SU-DHL-6 (cell line): ENCODE measurements around the gene CCDC27.

Experiments used
- H2AFZ ChIP-seq: fragments of 200-600 bp; sonication (generic); 2 replicates; pipeline ENCODE4 v1.6.1; 2014; ENCODE audit warnings: low read depth, mild to moderate bottlenecking, moderate library complexity, mixed read lengths, antibody characterized with exemption, low read length; ENCODE audit not compliant: severe bottlenecking
- H3F3A ChIP-seq: fragments of 200-600 bp; shearing (Covaris generic); 2 replicates; pipeline ENCODE4 v1.6.0; 2016; ENCODE audit warnings: antibody characterized with exemption, mild to moderate bottlenecking; ENCODE audit not compliant: insufficient read depth
- H3K27ac ChIP-seq: fragments of 200-600 bp; sonication (generic); 2 replicates; pipeline ENCODE4 v1.5.1; 2016; ENCODE audit warnings: low read depth, mild to moderate bottlenecking, low read length, moderate library complexity, mixed read lengths
- H3K27me3 ChIP-seq: fragments of 200-600 bp; sonication (generic), shearing (Covaris generic); 2 replicates; pipeline ENCODE4 v1.6.0; 2014; ENCODE audit warnings: mild to moderate bottlenecking, low read length
- H3K36me3 ChIP-seq: fragments of 200-600 bp; sonication (generic); 2 replicates; pipeline ENCODE4 v1.6.1; 2014; ENCODE audit warnings: mild to moderate bottlenecking, low read length, mixed read lengths
- H3K4me2 ChIP-seq: fragments of 300-600, 200-600 bp; shearing (Covaris generic), sonication (generic); 2 replicates; pipeline ENCODE4 v1.6.0; 2014; ENCODE audit warnings: low read length, low read depth, mild to moderate bottlenecking; ENCODE audit not compliant: poor library complexity, severe bottlenecking
- H3K4me3 ChIP-seq: fragments of 200-600 bp; sonication (generic); 2 replicates; pipeline ENCODE4 v1.5.1; 2014; ENCODE audit warnings: antibody characterized with exemption, low read length, mild to moderate bottlenecking, mixed read lengths; ENCODE audit not compliant: insufficient read depth, poor library complexity, severe bottlenecking
- H3K79me2 ChIP-seq: fragments of 200-600 bp; sonication (generic); 2 replicates; pipeline ENCODE4 v1.6.1; 2014; ENCODE audit warnings: mild to moderate bottlenecking, low read length, moderate library complexity; ENCODE audit not compliant: insufficient read depth
- H3K9ac ChIP-seq: fragments of 200-600 bp; sonication (generic); 2 replicates; pipeline ENCODE4 v1.7.0; 2014; ENCODE audit warnings: mild to moderate bottlenecking, low read length
- H3K9me2 ChIP-seq: fragments of 200-600 bp; sonication (generic); replicated peaks from 2 replicates; pipeline ENCODE4 v1.6.1; 2014; ENCODE audit warnings: low read length; ENCODE audit not compliant: insufficient read depth
- H3K9me3 ChIP-seq: fragments of 200-600 bp; sonication (generic); 2 replicates; pipeline ENCODE4 v1.6.1; 2014; ENCODE audit warnings: low read length, mixed read lengths; ENCODE audit not compliant: insufficient read depth
- H4K20me1 ChIP-seq: fragments of 200-600 bp; sonication (generic); 2 replicates; pipeline ENCODE4 v1.6.1; 2014; ENCODE audit warnings: low read depth, mild to moderate bottlenecking, antibody characterized with exemption, low read length, moderate library complexity, mixed read lengths
- EZH2phosphoT487 ChIP-seq: fragments of 200-600 bp; sonication (generic), shearing (Covaris generic); conservative IDR thresholded peaks from 2 replicates; pipeline ENCODE4 v1.6.1; 2018; ENCODE audit warnings: mild to moderate bottlenecking, antibody characterized with exemption, low read length, moderate library complexity, mixed read lengths
- TF ChIP-seq, protein P1 (sequence below): fragments of 200-600 bp; sonication (generic); IDR thresholded peaks from one replicate; pipeline ENCODE4 v1.5.1; 2017; ENCODE audit warnings: antibody characterized with exemption, mild to moderate bottlenecking, low read length, moderate library complexity; ENCODE audit not compliant: insufficient read depth, poor library complexity, severe bottlenecking

CCDC27 gene

DNA sequence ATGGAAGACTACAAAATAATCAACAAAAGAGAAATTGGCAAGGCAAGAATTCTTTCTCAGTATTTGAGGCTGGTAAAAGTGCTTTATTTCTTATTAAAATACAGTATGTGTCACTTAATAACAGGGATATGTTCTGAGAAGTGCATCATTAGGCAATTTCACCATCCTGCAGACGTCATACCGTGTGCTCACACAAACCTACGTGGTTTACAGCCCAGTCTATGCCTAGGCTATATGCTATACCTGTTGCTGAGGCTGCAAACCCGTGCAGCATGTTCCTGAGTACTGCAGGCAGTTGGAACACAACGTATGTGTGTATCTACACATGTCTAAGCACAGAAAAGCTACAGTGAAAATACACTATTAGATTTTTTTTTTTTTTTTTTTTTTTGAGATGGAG, 2.7 kb upstream of the CCDC27 start:
- Histone ChIP-seq H3K27ac (no peak overlapping the region), H3K36me3 (no peaks in the 10 kb centered on the region), H3K9me3 (no peaks in the 10 kb centered on the region), H3K4me2 (no peak overlapping the region), H3K9me2 (no peaks in the 10 kb centered on the region), H3K27me3 (no peaks in the 10 kb centered on the region), H3K79me2 (no peaks in the 10 kb centered on the region), H2AFZ (no peak overlapping the region), H3K9ac (no peak overlapping the region), H4K20me1 (no peaks in the 10 kb centered on the region), H3K4me3 (no peak overlapping the region), H3F3A (no peaks in the 10 kb centered on the region)
- TF ChIP-seq, protein P1, sequence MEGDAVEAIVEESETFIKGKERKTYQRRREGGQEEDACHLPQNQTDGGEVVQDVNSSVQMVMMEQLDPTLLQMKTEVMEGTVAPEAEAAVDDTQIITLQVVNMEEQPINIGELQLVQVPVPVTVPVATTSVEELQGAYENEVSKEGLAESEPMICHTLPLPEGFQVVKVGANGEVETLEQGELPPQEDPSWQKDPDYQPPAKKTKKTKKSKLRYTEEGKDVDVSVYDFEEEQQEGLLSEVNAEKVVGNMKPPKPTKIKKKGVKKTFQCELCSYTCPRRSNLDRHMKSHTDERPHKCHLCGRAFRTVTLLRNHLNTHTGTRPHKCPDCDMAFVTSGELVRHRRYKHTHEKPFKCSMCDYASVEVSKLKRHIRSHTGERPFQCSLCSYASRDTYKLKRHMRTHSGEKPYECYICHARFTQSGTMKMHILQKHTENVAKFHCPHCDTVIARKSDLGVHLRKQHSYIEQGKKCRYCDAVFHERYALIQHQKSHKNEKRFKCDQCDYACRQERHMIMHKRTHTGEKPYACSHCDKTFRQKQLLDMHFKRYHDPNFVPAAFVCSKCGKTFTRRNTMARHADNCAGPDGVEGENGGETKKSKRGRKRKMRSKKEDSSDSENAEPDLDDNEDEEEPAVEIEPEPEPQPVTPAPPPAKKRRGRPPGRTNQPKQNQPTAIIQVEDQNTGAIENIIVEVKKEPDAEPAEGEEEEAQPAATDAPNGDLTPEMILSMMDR, result no peak
- no peak for TF ChIP-seq EZH2phosphoT487

DNA sequence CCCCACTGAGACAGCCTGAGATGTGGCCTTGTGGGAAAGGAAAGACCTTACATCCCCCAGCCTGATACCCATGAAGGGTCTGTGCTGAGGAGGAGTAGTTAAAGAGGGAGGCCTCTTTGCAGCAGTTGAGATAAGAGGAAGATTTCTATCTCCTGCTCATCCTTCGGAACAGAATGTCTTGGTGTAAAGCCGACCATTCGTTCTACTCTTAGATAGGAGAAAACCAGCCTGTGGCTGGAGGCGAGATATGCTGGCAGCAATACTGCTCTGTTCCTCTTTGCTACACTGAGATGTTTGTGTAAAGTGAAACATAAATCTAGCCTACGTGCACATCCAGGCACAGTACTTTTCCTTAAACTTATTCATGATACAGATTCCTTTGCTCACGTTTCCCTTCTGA, 1.5 kb upstream of the CCDC27 start:
- Histone ChIP-seq H3K79me2 (no peaks in the 10 kb centered on the region), H3F3A (no peaks in the 10 kb centered on the region), H3K27me3 (no peaks in the 10 kb centered on the region), H3K9ac (no peak overlapping the region), H3K36me3 (no peaks in the 10 kb centered on the region), H3K27ac (no peak overlapping the region), H4K20me1 (no peaks in the 10 kb centered on the region), H3K9me2 (no peaks in the 10 kb centered on the region), H2AFZ (no peak overlapping the region), H3K4me2 (no peak overlapping the region), H3K4me3 (no peak overlapping the region), H3K9me3 (no peaks in the 10 kb centered on the region)
- no peak for TF ChIP-seq EZH2phosphoT487
- TF ChIP-seq, protein P1, result no peak

GRCh38 chr1:3753656-3754454, 1.6 kb downstream of the CCDC27 start:
- Histone ChIP-seq H2AFZ (no peak overlapping the region), H3K9ac (no peak overlapping the region)

More at GRCh38 chr1:3753656-3754454, 1.6 kb downstream of the CCDC27 start:
- no peak overlapping the region for H3K4me3 ChIP-seq
- H3K9me3 ChIP-seq, result no peaks in the 10 kb centered on the region
- H3K36me3 ChIP-seq, result no peaks in the 10 kb centered on the region
- no peaks in the 10 kb centered on the region for H3K9me2 ChIP-seq
- no peaks in the 10 kb centered on the region for H3K27me3 ChIP-seq
- H3F3A ChIP-seq, result no peaks in the 10 kb centered on the region
- no peak overlapping the region for H3K27ac ChIP-seq
- H3K79me2 ChIP-seq, result no peaks in the 10 kb centered on the region
- H3K4me2 ChIP-seq, result no peak overlapping the region
- H4K20me1 ChIP-seq, result no peaks in the 10 kb centered on the region
- TF ChIP-seq, protein P1, result no peak
- TF ChIP-seq EZH2phosphoT487, result no peak
